ENCODE data around the gene FTO.

The FTO gene

DNA sequence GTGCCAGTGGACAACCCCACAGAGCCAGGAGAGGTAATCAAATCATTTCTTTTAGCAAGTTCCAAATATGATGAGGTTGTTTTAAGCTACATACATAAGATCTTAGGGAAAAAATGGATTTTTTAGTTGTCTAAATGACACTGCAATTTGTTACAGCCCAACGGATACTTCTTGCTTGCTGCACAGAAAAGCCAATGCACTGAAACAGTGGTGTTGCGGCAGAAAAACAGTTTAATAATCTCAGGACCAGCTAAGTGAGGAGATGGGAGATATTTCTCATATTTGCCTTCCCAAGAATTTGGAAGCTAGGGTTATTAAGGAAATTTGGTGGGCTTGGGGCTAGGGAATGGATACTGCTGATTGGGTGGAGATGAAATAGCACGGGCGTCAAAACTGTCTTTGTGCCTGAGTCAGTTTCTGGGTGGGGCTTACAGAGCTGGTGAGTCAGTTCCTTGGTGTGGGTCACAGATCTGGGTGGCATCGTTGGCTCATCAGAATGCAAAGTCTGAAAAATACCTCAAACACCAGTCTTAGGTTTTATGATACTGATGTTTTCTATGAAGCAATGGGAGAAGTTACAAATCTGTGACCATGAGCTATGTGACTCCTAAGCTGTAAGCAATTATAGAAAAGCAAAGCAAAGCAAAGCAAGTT lies 327.3 kb downstream of the FTO start:
- TF ChIP-seq, protein P1, sequence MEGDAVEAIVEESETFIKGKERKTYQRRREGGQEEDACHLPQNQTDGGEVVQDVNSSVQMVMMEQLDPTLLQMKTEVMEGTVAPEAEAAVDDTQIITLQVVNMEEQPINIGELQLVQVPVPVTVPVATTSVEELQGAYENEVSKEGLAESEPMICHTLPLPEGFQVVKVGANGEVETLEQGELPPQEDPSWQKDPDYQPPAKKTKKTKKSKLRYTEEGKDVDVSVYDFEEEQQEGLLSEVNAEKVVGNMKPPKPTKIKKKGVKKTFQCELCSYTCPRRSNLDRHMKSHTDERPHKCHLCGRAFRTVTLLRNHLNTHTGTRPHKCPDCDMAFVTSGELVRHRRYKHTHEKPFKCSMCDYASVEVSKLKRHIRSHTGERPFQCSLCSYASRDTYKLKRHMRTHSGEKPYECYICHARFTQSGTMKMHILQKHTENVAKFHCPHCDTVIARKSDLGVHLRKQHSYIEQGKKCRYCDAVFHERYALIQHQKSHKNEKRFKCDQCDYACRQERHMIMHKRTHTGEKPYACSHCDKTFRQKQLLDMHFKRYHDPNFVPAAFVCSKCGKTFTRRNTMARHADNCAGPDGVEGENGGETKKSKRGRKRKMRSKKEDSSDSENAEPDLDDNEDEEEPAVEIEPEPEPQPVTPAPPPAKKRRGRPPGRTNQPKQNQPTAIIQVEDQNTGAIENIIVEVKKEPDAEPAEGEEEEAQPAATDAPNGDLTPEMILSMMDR (IDR thresholded peaks at IDR 0.05; ENCODE audit: low read depth, low read length, missing control alignments): no peak
- Histone ChIP-seq H3K4me3 (ENCODE audit: low read depth, low read length) (no peak overlapping the region), H3K36me3 (replicated peaks) (no peaks in the 10 kb centered on the region), H3K27ac (no peak overlapping the region), H3K27me3 (replicated peaks) (no peaks in the 10 kb centered on the region)
- DNase-seq: no peak
- in situ Hi-C loops (cut with HindIII; ENCODE audit: low pct_ligation_motif_present, low sequenced_read_pairs): no loop called here

DNA sequence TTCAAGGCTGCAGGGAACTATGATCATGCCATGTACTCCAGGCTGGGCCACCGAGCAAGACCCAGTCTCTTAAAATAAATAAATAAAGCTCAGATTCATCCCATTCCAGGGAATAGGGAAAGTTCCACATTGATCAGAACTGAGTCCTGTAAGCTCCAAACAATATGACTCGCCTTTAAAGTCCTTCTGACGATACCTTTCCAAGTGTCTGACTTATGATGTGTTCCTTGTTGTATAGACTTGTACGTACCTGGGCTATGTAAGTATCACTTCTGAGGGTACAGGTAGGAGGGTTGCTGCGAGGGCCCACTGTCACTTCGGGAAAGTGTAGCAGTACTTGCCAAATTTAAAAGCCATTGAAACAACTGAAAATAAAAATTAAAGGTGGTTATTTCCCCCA lies 329.8 kb downstream of the FTO start:
- TF ChIP-seq, protein P1 (IDR thresholded peaks at IDR 0.05; ENCODE audit: low read depth, low read length, missing control alignments): no peak
- H3K36me3 ChIP-seq (replicated peaks): no peaks in the 10 kb centered on the region
- in situ Hi-C loops (cut with HindIII; ENCODE audit: low pct_ligation_motif_present, low sequenced_read_pairs): no loop called here
- no peaks in the 10 kb centered on the region for H3K27me3 ChIP-seq (replicated peaks)
- DNase-seq: no peak
- H3K27ac ChIP-seq: no peak overlapping the region
- no peak overlapping the region for H3K4me3 ChIP-seq (ENCODE audit: low read depth, low read length)

DNA sequence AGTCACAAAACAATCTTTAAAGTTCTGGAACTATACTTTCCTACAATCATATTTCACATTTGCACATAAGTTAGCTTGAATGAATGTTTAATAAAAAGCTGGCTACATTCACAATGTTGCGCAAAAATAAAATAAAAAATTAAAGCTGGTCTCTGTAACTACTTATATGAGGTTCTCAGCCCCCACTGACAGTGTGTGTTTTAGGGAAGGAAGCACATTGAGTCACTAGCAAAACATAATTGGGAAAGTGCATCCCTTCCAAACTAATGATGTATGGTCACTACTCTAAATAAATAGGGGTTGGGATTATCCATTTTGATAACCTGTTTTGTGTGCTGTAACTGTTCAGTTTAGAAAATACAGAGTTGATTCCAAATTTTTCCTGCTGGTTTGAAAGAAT lies 330.7 kb downstream of the FTO start:
- H3K4me3 ChIP-seq (ENCODE audit: low read depth, low read length): no peak overlapping the region
- in situ Hi-C loops (cut with HindIII; ENCODE audit: low pct_ligation_motif_present, low sequenced_read_pairs): no loop called here
- H3K27ac ChIP-seq: no peak overlapping the region
- H3K27me3 ChIP-seq (replicated peaks): no peaks in the 10 kb centered on the region
- H3K36me3 ChIP-seq (replicated peaks): no peaks in the 10 kb centered on the region
- DNase-seq: no peak
- TF ChIP-seq, protein P1 (IDR thresholded peaks at IDR 0.05; ENCODE audit: low read depth, low read length, missing control alignments): no peak

DNA sequence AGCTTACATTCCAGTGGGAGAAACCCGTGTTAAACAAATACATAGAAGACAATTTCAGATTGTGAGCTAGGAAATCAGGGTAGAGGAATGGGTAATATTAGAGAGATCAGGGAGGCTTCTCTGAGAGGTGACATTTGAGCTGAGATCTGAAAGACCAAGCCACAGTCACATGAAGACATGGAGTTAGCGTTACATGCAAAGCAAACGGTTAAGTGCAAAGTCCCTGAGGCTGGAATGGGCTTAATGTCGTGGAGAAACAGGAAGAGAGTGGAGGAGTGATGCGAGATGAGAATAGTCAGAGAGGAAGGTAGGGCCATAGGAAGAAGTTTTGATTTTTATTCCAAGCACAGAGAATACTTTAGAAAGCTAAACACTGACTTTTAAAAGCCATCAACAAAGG lies 336.5 kb downstream of the FTO start:
- in situ Hi-C loops (cut with HindIII; ENCODE audit: low pct_ligation_motif_present, low sequenced_read_pairs): no loop called here
- Histone ChIP-seq H3K27ac (no peak overlapping the region), H3K4me3 (ENCODE audit: low read depth, low read length) (no peak overlapping the region), H3K27me3 (replicated peaks) (no peaks in the 10 kb centered on the region), H3K36me3 (replicated peaks) (no peaks in the 10 kb centered on the region)
- TF ChIP-seq, protein P1 (IDR thresholded peaks at IDR 0.05; ENCODE audit: low read depth, low read length, missing control alignments): no peak
- no peak for DNase-seq

DNA sequence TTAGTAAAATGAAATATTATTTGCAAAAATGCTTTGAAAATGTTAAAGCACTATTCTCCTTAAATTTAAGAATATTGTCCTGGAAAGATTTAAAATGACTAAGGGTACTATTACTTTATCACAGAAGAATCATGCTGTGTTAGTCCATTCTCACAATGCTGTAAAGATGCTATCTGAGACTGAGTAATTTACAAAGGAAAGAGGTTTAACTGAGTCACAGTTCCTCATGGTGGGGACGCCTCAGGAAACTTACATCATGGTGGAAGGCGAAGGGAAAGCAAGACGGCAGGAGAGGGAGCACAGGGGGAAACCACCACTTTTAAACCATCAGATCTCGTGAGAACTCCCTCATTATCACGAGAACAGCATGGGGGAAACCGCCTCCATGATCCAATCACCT lies 337.0 kb downstream of the FTO start:
- no peak overlapping the region for H3K4me3 ChIP-seq (ENCODE audit: low read depth, low read length)
- TF ChIP-seq, protein P1 (IDR thresholded peaks at IDR 0.05; ENCODE audit: low read depth, low read length, missing control alignments): no peak
- H3K27ac ChIP-seq: no peak overlapping the region
- H3K36me3 ChIP-seq (replicated peaks): no peaks in the 10 kb centered on the region
- DNase-seq: no peak
- in situ Hi-C loops (cut with HindIII; ENCODE audit: low pct_ligation_motif_present, low sequenced_read_pairs): no loop called here
- no peaks in the 10 kb centered on the region for H3K27me3 ChIP-seq (replicated peaks)

Measured in brain microvascular endothelial cell (primary cell).